Amniotic epithelial cell (primary cell): ENCODE results near the gene ZNF692.
"Not testable (repeated sequence)": the region's sequence is repeated elsewhere in the genome, so short reads cannot be mapped to it uniquely, and the experiment has no call there.

Source experiments
- DNase-seq: peaks from one replicate; pipeline ENCODE4 v3.0.0-alpha.2; 2010; ENCODE audit warnings: low read depth

Gene ZNF692, protein sequence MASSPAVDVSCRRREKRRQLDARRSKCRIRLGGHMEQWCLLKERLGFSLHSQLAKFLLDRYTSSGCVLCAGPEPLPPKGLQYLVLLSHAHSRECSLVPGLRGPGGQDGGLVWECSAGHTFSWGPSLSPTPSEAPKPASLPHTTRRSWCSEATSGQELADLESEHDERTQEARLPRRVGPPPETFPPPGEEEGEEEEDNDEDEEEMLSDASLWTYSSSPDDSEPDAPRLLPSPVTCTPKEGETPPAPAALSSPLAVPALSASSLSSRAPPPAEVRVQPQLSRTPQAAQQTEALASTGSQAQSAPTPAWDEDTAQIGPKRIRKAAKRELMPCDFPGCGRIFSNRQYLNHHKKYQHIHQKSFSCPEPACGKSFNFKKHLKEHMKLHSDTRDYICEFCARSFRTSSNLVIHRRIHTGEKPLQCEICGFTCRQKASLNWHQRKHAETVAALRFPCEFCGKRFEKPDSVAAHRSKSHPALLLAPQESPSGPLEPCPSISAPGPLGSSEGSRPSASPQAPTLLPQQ

DNA sequence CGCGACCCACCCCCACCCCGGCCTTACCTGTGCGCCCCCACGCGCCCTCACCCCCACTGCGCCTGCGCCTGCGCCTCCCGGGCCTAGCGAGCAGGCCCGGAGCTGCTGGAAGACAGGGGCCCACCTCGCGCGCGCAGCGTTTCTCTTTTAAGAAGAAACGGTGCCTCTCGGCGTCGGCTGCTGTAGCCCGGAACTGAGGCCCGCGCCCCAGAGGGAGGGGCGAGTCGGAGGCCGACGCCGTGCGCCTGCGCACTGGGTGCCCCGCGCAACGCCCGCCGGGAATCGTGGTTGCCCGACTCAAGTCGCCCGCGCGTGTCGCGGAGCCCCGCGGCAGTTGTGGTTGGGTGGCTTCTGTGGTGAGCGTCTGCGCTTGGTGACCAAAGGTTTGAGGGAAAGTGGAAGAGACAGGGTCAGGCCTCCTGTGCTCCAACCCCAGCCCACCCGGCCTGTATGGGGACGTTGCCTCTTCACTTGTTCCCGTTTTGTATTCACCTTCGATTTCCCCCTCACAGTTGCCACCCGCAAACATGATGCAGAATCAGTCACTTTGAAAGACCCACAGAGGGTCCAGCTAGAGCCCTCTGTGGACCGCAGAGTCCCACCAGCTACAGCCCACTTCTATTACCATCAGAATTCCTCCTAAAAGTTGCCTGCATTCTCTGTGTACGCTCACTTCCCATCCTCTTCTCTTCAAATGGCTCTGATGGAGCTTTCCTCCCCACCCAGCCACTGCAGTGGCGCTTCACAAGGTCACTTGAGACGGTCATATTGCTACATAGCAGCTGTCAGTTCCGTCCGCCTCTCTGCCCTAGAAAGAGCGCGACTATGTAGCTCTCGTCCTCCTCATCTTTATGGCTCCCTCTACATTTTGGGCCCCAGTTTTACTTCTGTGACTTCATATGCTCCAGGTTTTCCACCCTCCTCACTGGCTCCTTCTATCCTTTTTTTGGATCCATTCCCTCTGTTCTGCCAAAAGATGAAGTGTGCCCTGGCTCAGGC, at the start of gene ZNF692:
Gene ZNF692 (minus strand): TSS at position 195 of the 999 bp plus-strand sequence. CDS start 776 bp downstream, outside the sequence.
- peak; percentile 96 for DNase-seq

DNA sequence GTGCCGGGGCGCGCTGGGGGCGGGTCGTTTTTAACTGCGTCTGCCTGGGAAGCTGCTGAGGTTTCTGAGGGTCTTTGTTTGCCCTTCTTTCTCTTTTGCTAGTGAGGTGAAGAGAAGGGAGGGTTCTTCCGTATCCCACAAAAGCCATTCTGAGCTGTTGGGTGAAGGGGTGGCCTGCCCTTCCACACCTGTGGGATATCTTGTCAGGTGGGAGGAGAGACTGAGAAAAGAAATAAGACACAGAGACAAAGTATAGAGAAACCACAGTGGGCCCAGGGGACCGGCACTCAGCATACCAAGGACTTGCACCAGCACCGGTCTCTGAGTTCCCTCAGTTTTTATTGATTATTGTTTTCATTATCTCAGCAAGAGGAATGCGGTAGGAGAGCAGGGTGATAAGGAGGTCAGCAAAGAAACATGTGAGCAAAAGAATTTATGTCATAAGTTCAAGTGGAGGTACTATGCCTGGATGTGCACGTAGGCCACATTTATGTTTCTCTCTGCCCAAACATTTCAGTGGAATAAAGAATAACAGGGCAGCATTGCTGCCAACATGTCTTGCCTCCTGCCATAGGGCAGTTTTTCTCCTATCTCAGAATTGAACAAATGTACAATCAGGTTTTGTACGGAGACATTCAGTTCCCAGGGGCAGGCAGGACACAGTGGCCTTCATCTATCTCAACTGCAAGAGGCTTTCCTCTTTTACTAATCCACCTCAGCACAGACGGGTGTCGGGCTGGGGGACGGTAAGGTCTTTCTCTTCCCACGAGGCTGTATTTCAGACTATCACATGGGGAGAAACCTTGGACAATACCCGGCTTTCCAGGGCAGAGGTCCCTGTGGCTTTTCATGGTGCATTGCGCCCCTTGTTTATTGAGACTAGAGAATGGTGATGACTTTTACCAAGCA, 48.1 kb upstream of the ZNF692 start:
- peak; percentile 43 for DNase-seq

DNA sequence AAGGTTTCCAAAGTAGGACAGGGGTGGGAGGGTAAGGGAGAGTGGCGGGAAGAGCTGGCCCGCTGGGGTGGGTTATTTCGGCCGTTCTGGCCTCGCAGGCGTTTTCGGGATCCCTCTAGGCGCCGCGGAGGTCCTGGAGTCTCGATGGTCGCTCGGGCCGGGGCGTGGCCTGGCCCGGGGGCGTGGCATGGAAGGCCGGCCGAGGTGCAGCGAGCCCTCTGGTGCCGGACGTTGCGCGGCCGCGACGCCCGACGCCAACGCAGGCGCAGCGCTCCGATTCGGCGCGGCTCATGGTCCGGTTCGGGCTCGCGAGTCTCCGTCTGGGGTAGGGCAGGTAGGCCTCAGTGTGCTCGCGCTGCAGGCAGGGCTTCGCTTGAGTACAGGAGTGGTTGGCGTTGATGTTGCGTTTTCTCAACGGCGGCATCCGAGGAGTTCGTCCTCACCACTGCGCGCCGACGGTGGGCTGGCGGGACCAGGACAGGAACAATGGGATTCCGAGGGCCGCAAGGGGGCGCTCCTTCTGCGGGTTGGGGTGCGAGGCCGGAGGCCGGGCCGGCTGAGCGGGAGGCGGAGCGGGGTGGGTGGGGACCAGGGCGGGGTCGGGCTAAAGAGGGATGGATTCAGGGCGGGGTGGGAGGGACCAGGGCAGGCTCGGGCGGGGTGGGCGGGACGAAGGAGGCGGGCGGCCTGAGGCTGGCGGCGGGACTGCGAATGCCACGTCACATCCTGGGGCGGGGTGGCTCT, 47.3 kb upstream of the ZNF692 start, which contains the start of gene PGBD2:
Gene PGBD2 (plus strand): TSS at position 227 of the 744 bp plus-strand sequence. CDS start 7,628 bp downstream, outside the sequence.
- DNase-seq: peak; percentile 85

DNA sequence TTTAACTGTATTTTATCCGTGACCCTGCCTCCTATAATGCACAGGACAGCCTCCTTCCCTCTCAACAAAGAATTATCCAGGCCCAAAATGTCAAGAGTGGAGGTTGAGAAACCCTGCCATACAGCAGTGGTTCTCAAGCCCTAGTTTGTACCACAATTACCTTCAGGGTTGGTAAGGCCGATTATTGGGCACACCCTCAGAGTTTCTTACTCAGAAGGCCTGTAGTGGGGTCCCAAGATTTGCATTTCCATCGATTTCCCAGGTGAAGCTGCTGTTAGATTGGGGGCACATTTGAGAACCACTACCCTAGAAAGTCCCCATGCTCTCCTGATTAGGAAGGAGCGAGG, 46.8 kb upstream of the ZNF692 start:
- no peak for DNase-seq

DNA sequence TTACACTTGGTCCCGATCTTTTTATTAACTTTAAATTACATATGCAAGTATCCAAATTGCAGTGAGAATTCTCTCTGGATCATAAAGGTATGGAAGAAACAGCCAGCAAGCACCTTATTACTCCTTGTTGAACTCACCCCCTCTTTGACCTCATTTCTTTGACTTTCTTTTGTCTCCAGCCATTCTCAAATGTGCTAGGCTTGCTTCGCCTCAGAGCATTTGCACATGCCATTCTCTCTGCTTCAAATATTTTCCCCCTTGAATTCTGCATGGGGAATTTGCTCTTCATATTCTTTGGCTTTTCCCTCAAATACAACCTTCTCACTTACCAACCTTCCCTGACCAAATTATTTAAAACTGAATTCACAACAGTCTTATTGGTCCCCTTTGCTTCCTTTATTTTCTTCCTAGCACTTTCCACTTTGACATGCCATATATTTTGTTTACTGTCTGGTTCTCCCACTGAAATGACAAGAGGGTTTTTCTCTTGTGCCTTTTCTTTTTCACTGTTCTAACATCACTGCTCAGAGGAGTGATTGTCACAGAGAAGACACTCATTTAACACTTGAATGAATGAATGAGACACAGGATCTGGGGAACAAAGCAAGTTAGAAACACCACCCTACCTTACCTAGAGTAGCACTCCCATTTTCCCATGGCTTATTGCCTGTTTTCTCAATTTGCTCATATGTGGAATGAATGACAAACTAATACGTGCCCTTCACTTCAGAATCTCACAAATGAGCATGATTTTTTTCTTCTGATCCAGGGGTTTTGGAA, 45.7 kb upstream of the ZNF692 start:
- DNase-seq: no peak

DNA sequence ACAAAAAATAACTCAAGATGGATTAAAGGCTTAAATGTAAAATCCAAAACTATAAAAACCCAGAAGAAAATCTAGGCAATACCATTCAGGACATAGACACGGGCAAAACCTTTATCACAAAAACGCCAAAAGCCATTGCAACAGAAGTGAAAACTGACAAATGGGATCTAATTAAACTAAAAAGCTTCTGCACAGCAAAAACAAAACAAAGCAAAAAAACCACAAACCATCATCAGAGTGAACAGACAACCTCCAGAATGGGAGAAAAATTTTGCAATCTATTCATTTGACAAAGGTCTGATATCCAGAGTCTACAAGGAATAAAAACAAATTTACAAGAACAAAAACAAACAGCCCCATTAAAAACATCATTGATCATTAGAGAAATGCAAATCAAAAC, 42.7 kb upstream of the ZNF692 start:
- DNase-seq: no peak

DNA sequence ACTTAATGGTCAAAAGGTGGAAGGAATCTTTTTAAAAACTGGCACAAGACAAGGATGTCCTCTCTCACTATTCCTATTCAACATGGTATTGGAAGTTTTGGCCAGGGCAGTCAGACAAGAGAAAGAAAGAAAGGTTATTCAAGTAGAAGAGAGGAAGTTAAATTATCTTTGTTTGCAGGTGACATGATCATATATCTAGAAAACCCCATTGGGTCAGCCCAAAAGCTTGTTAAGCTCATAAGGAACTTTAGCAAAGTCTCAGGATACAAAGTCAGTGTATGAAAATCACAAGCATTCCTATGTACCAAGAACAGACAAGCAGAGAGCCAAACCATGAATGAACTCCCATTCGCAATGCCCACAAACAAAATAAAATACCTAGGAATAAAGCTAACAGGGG, 41.8 kb upstream of the ZNF692 start:
- DNase-seq: no peak

DNA sequence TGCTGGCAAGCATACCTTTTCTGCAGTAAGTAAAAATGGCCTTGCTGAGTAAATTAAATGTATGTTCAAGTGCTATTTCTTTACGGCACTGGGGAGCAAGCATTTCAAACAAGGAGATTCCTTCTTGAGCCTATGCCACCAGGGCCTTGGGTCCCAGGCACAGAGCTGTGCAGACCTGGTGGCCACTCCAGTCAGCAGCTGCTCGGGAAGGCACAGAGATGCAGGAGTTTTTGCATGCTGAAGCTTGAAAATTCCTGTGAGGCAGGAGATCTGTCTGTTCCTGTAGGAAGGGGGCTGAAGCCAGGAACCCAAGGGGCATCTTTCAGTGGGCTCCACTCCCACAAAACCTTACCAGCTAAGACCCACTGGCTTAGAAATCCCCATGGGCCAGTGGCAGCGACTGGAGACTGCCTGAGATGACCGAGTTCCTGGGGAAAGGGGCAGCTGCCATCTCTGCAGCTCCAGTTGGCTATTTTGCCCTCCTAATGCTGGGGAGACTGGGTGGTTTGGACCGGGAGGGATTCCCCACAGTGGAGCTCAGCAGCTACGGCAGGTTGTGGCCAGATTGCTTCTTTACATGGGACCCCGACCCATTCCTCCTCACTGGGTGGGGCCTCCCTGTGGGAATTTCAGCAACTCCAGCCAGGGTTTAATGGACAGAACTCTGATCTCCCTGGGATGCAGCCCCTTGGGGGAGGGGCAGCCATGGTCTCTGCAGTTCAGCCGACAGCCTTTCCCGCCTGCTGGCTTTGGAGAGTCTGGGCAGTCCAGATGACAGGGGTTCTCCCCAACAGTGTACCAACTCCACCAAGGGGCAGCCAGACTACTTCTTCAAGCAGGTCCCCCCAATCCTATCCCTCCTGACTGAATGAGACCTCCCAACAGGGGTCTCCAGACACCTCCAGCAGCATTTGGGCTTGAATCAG, 38.8 kb upstream of the ZNF692 start:
- DNase-seq: no peak

DNA sequence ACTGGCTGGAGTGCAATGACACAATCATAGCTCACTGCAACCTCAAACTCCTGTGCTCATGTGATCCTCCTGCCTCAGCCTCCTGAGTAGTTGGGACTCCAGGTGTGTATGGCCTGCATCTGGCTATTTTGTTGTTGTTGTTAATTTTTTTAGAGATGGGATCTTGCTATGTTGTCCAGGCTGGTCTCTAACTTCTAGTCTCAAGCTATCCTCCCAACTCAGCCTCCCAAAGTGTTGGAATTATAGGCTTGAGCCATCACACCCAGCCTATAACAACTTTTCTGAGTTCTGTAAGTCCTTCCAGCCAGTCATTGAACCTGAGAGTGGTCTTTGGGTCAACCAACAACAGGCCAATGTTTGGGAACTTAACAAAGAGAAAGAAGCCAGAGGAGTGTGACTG, 36.0 kb upstream of the ZNF692 start:
- no peak for DNase-seq

DNA sequence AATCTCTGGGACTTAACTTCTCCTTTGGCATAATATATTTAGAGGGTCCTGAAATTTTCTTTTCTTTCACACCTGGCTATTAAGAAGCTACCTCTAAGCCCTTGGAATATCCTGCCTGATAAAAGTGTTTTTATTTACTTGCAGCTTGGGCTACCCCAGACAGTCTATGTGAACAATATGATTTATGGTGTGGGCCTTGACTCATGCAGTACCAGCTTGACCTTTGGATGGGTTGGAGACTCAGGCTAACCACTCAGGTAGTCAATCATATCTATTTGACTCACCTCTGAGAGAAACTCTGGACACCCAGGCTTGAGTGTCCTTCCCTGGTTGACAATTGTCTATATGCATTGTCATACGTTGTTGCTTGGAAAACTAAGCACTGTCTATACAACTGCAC, 33.7 kb upstream of the ZNF692 start:
- no peak for DNase-seq

DNA sequence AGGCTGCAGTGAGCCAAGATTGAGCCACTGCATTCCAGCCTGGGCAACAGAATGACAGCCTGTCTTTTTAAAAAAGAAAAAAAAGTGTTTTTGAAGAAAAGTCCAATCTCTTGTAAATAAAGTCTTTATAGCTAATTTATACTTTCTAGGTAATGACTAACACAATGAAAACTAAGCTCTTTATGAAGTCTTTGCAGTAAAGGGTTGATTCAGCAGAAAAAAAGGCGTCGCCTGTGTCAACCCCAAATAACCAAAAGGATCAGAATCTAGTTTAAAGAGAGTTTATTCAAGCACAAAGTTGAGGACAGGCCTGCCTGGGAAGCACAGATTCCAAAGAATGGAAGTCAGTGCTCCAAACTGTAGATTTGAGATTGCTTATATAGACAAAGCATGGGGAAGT, 32.9 kb upstream of the ZNF692 start:
- DNase-seq: no peak

DNA sequence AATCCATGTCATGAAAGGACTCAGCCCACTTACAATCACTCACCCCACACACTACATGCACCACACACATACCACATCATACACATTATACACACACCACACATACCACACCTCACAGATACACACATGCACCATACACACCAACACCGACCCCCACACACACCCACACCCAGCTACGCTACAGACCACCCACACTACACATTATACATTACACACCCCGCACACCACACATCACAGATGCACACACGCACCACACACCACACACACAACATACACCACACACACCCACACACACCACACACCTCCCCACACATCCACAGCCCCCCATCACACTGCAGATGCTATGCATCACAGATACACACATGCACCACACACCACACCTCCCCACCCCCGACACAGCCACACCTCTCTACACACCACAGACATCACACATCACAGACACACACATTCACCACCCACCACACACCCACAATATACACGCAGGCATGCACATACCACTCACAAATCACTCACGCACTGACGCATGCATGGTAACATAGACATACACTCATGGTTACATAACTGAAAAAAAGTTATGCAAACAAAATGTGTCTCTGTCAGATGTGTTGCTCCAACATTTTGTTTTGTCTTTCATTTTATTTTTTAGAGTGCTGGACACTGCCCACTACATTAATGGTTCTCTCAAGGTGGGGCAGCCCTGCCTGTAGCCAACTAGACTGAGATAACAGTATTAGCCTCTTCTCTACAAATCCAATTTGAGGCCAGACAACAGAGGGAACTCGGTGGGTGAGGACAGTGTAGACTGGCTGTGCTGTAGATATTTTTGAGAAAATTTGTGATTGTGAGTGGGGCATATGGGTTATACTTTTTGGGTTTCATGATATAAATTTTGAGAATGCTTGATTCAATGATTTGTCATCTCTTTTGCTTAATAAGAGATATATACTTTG, 31.9 kb upstream of the ZNF692 start:
- DNase-seq: peak; percentile 39

DNA sequence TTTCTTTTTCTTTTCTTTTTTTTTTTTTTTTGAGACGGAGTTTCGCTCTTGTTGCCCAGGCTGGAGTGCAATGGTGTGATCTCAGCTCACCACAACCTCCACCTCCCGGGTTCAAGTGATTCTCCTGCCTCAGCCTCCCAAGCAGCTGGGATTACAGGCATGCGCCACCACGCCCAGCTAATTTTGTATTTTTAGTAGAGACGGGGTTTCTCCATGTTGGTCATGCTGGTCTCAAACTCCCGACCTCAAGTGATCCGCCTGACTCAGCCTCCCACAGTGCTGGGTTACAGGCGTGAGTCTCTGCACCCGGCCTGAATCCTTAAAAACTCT, 31.0 kb upstream of the ZNF692 start:
- DNase-seq: not testable (repeated sequence)

DNA sequence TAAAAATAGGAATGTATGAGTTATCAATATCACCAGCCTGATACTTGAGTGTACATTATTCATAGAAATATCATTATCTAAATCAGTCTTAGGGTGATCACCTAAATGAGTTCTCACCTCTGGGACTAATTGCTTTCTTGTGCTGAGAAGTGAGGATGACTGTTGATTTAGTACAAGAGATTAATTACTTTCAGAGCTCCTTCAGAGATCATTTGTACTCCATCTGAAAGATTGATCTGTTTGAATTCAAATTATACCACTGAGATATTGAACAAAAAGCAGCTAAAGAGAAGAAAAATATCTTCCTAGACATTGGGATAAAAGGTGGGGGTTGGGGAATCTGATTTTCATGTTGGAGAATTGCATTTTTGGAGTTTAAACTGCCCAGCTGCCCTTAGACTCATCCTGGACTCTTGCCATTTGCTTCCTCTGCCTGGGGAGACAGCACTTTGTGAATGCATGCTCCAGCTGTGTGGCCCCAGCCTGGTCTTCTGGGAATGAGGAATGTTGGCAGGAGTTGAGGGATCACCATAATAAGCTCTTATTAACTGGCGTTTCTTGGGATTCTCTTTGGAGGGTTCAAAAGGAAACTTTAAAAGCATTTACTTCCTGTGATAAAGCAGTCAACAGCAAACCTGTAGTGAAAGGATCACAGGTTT, 27.5 kb upstream of the ZNF692 start:
- no peak for DNase-seq

DNA sequence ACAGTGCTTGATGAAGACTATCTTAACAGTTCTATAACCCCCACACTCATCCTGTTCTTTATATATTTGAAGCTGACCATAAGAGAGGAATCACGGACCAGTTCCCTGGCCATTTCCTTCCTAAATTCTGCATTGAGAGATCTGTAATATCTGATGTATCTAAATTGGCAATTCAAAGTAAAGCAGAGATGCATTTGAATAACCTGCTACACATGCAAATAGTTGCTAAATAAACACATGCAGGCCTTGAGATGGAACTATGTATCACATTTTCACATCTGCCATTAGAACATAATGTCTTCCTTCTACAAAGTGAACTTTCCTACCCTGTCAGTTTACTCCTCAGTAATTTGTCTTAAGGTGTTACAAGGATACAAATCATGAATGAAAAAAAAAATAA, 26.8 kb upstream of the ZNF692 start:
- no peak for DNase-seq

DNA sequence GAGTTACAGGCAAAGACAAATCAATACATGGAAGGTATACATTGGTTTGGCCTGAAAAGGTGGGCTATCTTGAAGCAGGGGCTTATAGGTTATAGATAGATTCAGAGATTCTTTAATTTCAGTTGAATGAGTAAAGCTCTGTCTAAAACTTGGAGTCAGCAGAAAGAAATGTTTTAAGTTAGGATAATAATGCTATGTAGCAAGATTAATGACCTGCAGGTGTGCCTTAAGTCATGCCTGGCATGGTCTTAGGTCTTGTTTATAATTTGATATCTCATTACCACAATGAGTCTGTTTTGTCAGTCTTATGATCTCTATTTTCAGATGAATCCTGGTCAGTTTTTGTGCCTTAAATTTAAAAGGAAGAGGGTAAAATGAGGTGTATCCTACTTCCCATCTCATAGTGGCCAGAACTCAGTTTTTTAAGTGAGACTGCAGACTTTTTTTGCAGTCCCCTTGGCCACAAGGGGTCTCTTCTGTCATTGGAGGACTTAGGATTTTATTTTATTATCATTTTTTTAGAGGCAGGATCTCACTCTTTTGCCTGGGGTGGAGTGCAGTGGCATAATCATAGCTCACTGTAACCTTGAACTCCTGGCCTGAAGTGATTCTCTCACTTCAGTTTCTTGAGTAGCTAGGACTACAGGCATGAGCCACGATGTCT, 25.9 kb upstream of the ZNF692 start:
- DNase-seq: peak; percentile 39

DNA sequence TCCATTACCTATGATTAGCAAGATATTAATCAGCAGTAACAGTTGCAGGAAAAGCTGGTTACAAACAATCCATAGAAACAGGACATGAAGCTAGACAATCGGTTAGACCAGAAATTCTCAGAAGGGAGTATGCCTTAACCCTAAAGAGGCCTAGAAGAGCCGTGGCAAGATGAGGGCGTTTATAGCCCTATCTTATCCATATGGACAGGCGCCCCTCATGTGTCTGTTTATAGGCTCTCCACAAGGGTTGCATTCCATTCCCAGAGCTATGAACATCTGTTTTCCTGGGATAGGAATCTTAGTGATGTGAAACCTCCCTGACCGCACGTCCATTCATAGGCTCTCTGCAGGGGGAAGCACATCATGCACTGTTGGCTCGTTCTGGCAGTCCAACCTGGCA, 23.5 kb upstream of the ZNF692 start:
- DNase-seq: peak; percentile 59
